HL-60 (cell line): ENCODE measurements around the gene FBLN5.
A peak's percentile ranks its signal among the peaks of the same experiment; 100 is the strongest.

Experiments
- DNase-seq, 2 experiments: peaks; one replicate each; pipeline ENCODE4 v3.0.0-alpha.2; 2010 to 2020; ENCODE audit warnings: low read depth in 1 of 2, low spot score in 1 of 2
- H3K27ac ChIP-seq: fragments of 250-450 bp; sonication (Bioruptor Pico); replicated peaks from 2 replicates; pipeline ENCODE4 v1.5.1; 2020; ENCODE audit warnings: mild to moderate bottlenecking, moderate library complexity
- H3K27me3 ChIP-seq: fragments of 250-450 bp; sonication (Bioruptor Pico); 2 replicates; pipeline ENCODE4 v1.5.1; 2021; ENCODE audit warnings: mild to moderate bottlenecking, moderate library complexity; ENCODE audit not compliant: insufficient read depth, poor library complexity, severe bottlenecking
- H3K4me3 ChIP-seq: replicated peaks from 2 replicates; pipeline ENCODE4 v1.5.1; 2011; ENCODE audit warnings: mild to moderate bottlenecking, control low read depth, low read length; ENCODE audit not compliant: insufficient read depth
- GABPA ChIP-seq: IDR thresholded peaks from 2 replicates; pipeline ENCODE4 v1.6.1; 2012; ENCODE audit warnings: low read depth
- POLR2AphosphoS5 ChIP-seq: IDR thresholded peaks from 2 replicates; pipeline ENCODE4 v1.6.1; 2012; ENCODE audit warnings: low read depth
- SPI1 ChIP-seq: IDR thresholded peaks from 2 replicates; pipeline ENCODE4 v1.6.1; 2012; ENCODE audit warnings: low read depth, mild to moderate bottlenecking, borderline replicate concordance
- TF ChIP-seq, protein P1 (sequence below): IDR thresholded peaks from 2 replicates; pipeline ENCODE4 v1.6.1; 2012; ENCODE audit warnings: low read depth; ENCODE audit not compliant: insufficient replicate concordance
- TF ChIP-seq, protein P2 (sequence below): IDR thresholded peaks from one replicate; pipeline ENCODE4 v1.5.1; 2011; ENCODE audit warnings: low read length, control low read depth, inconsistent platforms; ENCODE audit not compliant: insufficient read depth

The FBLN5 gene

DNA sequence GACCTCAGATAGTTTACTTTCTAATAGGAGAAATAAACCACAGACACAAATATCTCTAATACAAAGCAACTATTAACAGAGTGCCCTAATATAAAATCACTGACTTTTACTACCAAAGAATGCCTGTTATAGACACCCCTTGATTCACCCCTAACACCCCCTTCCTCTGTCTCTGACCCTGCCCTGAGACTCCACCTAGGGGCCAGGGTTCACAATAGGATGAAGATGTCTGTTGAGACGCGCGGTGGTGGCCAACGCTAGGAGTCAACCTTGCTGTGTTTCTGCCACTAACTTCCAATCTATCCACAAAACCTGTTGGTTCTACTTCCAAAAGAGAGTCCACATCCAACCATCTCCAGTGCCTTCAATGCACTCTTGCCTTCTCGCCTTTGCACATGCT is 69.2 kb downstream of the FBLN5 start:
- Histone ChIP-seq H3K27me3 (no peaks in the 10 kb centered on the region), H3K27ac (no peak overlapping the region), H3K4me3 (no peak overlapping the region)
- TF ChIP-seq, protein P1, sequence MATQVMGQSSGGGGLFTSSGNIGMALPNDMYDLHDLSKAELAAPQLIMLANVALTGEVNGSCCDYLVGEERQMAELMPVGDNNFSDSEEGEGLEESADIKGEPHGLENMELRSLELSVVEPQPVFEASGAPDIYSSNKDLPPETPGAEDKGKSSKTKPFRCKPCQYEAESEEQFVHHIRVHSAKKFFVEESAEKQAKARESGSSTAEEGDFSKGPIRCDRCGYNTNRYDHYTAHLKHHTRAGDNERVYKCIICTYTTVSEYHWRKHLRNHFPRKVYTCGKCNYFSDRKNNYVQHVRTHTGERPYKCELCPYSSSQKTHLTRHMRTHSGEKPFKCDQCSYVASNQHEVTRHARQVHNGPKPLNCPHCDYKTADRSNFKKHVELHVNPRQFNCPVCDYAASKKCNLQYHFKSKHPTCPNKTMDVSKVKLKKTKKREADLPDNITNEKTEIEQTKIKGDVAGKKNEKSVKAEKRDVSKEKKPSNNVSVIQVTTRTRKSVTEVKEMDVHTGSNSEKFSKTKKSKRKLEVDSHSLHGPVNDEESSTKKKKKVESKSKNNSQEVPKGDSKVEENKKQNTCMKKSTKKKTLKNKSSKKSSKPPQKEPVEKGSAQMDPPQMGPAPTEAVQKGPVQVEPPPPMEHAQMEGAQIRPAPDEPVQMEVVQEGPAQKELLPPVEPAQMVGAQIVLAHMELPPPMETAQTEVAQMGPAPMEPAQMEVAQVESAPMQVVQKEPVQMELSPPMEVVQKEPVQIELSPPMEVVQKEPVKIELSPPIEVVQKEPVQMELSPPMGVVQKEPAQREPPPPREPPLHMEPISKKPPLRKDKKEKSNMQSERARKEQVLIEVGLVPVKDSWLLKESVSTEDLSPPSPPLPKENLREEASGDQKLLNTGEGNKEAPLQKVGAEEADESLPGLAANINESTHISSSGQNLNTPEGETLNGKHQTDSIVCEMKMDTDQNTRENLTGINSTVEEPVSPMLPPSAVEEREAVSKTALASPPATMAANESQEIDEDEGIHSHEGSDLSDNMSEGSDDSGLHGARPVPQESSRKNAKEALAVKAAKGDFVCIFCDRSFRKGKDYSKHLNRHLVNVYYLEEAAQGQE: no peak
- TF ChIP-seq, protein P2, sequence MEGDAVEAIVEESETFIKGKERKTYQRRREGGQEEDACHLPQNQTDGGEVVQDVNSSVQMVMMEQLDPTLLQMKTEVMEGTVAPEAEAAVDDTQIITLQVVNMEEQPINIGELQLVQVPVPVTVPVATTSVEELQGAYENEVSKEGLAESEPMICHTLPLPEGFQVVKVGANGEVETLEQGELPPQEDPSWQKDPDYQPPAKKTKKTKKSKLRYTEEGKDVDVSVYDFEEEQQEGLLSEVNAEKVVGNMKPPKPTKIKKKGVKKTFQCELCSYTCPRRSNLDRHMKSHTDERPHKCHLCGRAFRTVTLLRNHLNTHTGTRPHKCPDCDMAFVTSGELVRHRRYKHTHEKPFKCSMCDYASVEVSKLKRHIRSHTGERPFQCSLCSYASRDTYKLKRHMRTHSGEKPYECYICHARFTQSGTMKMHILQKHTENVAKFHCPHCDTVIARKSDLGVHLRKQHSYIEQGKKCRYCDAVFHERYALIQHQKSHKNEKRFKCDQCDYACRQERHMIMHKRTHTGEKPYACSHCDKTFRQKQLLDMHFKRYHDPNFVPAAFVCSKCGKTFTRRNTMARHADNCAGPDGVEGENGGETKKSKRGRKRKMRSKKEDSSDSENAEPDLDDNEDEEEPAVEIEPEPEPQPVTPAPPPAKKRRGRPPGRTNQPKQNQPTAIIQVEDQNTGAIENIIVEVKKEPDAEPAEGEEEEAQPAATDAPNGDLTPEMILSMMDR: no peak
- TF ChIP-seq SPI1 (no peak), GABPA (no peak), POLR2AphosphoS5 (no peak)
- DNase-seq: no peak

DNA sequence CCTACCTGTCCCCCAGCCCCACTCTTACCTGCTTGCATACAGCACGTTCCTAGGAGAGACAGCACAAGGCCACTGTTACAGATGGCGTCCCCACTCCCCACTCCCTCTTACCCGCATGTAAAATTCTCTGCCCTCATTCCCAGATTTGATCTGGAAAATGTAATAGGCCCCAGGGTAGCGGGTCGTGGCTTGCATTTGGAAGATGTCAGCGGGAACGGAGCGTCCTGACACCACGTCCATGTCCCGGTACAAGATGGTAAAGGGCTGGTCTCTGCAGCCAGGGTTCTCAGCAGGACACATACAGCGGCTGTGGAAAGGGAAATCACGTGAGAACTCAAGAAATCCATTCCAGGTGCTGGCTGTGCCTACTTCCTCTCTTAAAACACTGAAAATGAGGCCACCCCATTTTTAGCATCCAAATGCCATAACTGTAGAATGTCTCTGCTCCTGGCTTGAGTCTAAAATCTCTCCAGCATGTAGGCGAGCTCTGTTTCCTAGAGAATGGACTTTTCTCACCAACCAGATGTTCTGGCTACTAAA is 70.0 kb downstream of the FBLN5 start:
- Histone ChIP-seq H3K27me3 (no peaks in the 10 kb centered on the region), H3K27ac (no peak overlapping the region), H3K4me3 (no peak overlapping the region)
- TF ChIP-seq POLR2AphosphoS5 (no peak), SPI1 (peak; percentile 26; the same call in 1 of the 2 replicates)
- no peak for DNase-seq

DNA sequence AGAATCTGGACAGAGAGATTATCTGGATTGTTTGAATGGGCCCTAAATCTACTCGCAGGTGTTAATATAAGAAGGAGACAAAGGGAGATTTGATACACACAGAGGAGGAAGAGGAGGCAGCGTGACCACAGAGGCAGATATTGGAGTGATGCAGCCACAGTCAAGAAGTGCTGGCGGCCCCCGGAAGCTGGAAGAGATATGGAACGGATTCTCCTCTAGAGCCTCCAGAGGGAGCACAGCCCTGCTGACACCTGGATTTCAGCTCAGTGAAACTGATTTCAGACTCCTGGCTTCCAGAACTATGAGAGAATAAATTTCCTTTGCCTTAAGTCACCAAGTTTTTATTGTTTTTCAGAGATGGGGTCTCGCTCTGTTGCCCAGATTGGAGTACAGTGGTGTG is 71.0 kb downstream of the FBLN5 start:
- DNase-seq: no peak
- H3K27me3 ChIP-seq: no peaks in the 10 kb centered on the region
- TF ChIP-seq, protein P2: no peak
- TF ChIP-seq, protein P1: no peak
- TF ChIP-seq GABPA (no peak), SPI1 (no peak), POLR2AphosphoS5 (no peak)
- no peak overlapping the region for H3K27ac ChIP-seq
- H3K4me3 ChIP-seq: no peak overlapping the region

DNA sequence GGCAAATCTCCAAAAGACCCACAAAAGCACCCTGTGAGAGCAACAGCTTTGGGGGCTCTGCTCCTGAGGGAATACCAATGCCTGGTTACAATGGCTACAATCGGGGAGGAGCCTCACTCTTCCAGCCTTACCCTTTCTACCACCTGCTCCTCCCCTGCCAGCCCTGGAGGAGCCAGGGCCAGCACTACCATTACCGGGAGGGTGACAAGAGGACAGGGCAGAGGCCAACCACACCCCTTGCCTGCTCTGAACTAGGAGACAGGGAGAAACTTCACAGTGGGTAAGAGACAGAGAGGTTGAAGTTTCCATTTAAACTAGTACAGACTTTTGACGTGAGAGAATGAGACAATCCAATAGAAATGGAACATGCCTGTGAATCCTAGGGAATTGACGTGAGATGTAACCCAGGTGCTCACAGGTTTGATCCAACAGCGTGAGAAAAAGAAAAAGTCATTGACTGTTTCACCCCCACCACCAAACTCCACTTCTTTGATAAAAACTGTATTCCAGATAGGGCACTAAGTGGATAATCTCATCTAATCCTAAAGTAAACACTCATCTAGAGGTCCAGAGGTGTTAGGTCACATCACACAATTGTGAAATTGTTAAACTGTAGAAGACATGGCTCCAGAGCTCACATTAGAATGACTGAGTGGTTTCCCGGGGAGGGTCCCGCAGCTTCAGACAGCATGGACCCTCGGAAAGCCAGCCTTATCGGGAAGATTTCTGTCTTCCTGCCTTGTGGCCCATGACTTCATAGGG is 71.8 kb downstream of the FBLN5 start:
- DNase-seq: no peak

More for the DNA sequence above, 71.8 kb downstream of the FBLN5 start:
- no peaks in the 10 kb centered on the region for H3K27me3 ChIP-seq
- H3K27ac ChIP-seq: no peak overlapping the region
- no peak overlapping the region for H3K4me3 ChIP-seq
- TF ChIP-seq, protein P1: no peak
- TF ChIP-seq GABPA: no peak
- TF ChIP-seq POLR2AphosphoS5: no peak
- TF ChIP-seq, protein P2: no peak
- no peak for TF ChIP-seq SPI1
